HEK293 (cell line): ENCODE results near the gene CHSY1.

Experiments
- CTCF ChIA-PET: fragments of 350-600 bp; formaldehyde crosslinking; extraction: SDS; loops from one replicate; lab custom pipeline; 2021; ENCODE audit warnings: antibody characterized with exemption; lab: Yijun Ruan, JAX
- POLR2A ChIA-PET: fragments of 300-600 bp; formaldehyde crosslinking; extraction: SDS; loops from one replicate; lab custom pipeline; 2020; ENCODE audit warnings: antibody characterized with exemption, inconsistent platforms; lab: Yijun Ruan, JAX
- H3K27ac ChIP-seq: fragments of 200-500 bp; sonication (Bioruptor generic); 2 replicates; pipeline ENCODE4 v1.5.1; 2014; ENCODE audit warnings: low read depth, low read length, control low read depth, inconsistent platforms; ENCODE audit errors: extremely low read depth
- H3K36me3 ChIP-seq, 2 experiments: fragments of 200-500 bp in 1 of 2; sonication (Bioruptor generic) in 1 of 2; 1 replicate in 1 of 2; 2 replicates in 1 of 2; pipeline ENCODE4 v1.5.1; 2014 to 2017; ENCODE audit warnings: inconsistent platforms in 2 of 2, low read length in 2 of 2; ENCODE audit not compliant: control insufficient read depth in 2 of 2, insufficient read depth in 1 of 2
- H3K4me1 ChIP-seq: fragments of 200-500 bp; sonication (Bioruptor generic); 2 replicates; pipeline ENCODE4 v1.5.1; 2014; ENCODE audit warnings: mild to moderate bottlenecking, low read length, inconsistent platforms; ENCODE audit not compliant: control insufficient read depth, insufficient read depth
- H3K4me3 ChIP-seq: 2 replicates; pipeline ENCODE4 v1.5.1; 2011; ENCODE audit warnings: low read depth, mild to moderate bottlenecking, control low read depth, low read length, moderate library complexity
- H3K9me3 ChIP-seq: fragments of 200-500 bp; sonication (Bioruptor generic); 2 replicates; pipeline ENCODE4 v1.5.1; 2014; ENCODE audit warnings: low read depth, low read length, inconsistent platforms; ENCODE audit not compliant: control insufficient read depth, insufficient read depth
- CTCF ChIP-seq: fragments of 450-650 bp; formaldehyde crosslinking; IDR thresholded peaks from 2 replicates; pipeline ENCODE4 v1.5.1; 2016; ENCODE audit warnings: missing biosample characterization, missing genetic modification characterization
- GLIS1 ChIP-seq: fragments of 450-650 bp; formaldehyde crosslinking; IDR thresholded peaks from 2 replicates; pipeline ENCODE4 v1.5.1; 2016; ENCODE audit warnings: missing biosample characterization, missing genetic modification characterization
- MYNN ChIP-seq: fragments of 450-650 bp; formaldehyde crosslinking; IDR thresholded peaks from 2 replicates; pipeline ENCODE4 v1.5.1; 2016; ENCODE audit warnings: missing biosample characterization, missing genetic modification characterization, borderline replicate concordance
- PRDM6 ChIP-seq: fragments of 450-650 bp; formaldehyde crosslinking; IDR thresholded peaks from 2 replicates; pipeline ENCODE4 v1.5.1; 2017; ENCODE audit warnings: missing biosample characterization, missing genetic modification characterization
- REST ChIP-seq: fragments of 450-650 bp; formaldehyde crosslinking; IDR thresholded peaks from 2 replicates; pipeline ENCODE4 v1.5.1; 2016; ENCODE audit warnings: missing biosample characterization, missing genetic modification characterization
- SP2 ChIP-seq: fragments of 450-650 bp; formaldehyde crosslinking; IDR thresholded peaks from 2 replicates; pipeline ENCODE4 v1.5.1; 2016; ENCODE audit warnings: missing biosample characterization, missing genetic modification characterization
- ZBTB7A ChIP-seq: fragments of 450-650 bp; formaldehyde crosslinking; IDR thresholded peaks from 2 replicates; pipeline ENCODE4 v1.5.1; 2016; ENCODE audit warnings: low read depth, missing biosample characterization, missing genetic modification characterization
- ZFP69B ChIP-seq: fragments of 450-650 bp; formaldehyde crosslinking; IDR thresholded peaks from 2 replicates; pipeline ENCODE4 v1.5.1; 2016; ENCODE audit warnings: missing biosample characterization, missing genetic modification characterization
- ZNF23 ChIP-seq: fragments of 450-650 bp; formaldehyde crosslinking; IDR thresholded peaks from 2 replicates; pipeline ENCODE4 v1.5.1; 2016; ENCODE audit warnings: missing biosample characterization, missing genetic modification characterization, borderline replicate concordance
- ZNF335 ChIP-seq: fragments of 450-650 bp; formaldehyde crosslinking; conservative IDR thresholded peaks from 2 replicates; pipeline ENCODE4 v1.5.1; 2016; ENCODE audit warnings: missing biosample characterization, missing genetic modification characterization
- ZNF426 ChIP-seq: fragments of 450-650 bp; formaldehyde crosslinking; IDR thresholded peaks from 2 replicates; pipeline ENCODE4 v1.5.1; 2017; ENCODE audit warnings: missing biosample characterization, missing genetic modification characterization, mild to moderate bottlenecking, inconsistent platforms, moderate library complexity
- ZNF473 ChIP-seq: fragments of 450-650 bp; formaldehyde crosslinking; IDR thresholded peaks from 2 replicates; pipeline ENCODE4 v1.5.1; 2017; ENCODE audit warnings: missing biosample characterization, missing genetic modification characterization
- ZNF549 ChIP-seq: fragments of 450-650 bp; IDR thresholded peaks from 2 replicates; pipeline ENCODE4 v1.5.1; 2018; ENCODE audit warnings: missing biosample characterization, missing genetic modification characterization, mild to moderate bottlenecking, inconsistent platforms, moderate library complexity
- ZNF558 ChIP-seq: fragments of 450-650 bp; formaldehyde crosslinking; IDR thresholded peaks from 2 replicates; pipeline ENCODE4 v1.5.1; 2016; ENCODE audit warnings: missing biosample characterization, missing genetic modification characterization
- ZNF621 ChIP-seq: fragments of 450-650 bp; formaldehyde crosslinking; IDR thresholded peaks from 2 replicates; pipeline ENCODE4 v1.5.1; 2017; ENCODE audit warnings: missing biosample characterization, missing genetic modification characterization
- ZNF645 ChIP-seq: fragments of 450-650 bp; formaldehyde crosslinking; IDR thresholded peaks from 2 replicates; pipeline ENCODE4; 2016; ENCODE audit warnings: missing biosample characterization, missing genetic modification characterization
- ZNF670 ChIP-seq: fragments of 450-650 bp; formaldehyde crosslinking; IDR thresholded peaks from 2 replicates; pipeline ENCODE4 v1.5.1; 2016; ENCODE audit warnings: missing biosample characterization, missing genetic modification characterization, low read depth
- ZNF76 ChIP-seq: fragments of 450-650 bp; formaldehyde crosslinking; IDR thresholded peaks from 2 replicates; pipeline ENCODE4; 2016; ENCODE audit warnings: low read depth, missing biosample characterization, missing genetic modification characterization, borderline replicate concordance
- ZSCAN23 ChIP-seq: fragments of 450-650 bp; formaldehyde crosslinking; IDR thresholded peaks from 2 replicates; pipeline ENCODE4 v1.5.1; 2016; ENCODE audit warnings: missing biosample characterization, missing genetic modification characterization

The CHSY1 gene

GRCh38 chr15:101178931-101179330, 72.9 kb downstream of the CHSY1 start:
- Histone ChIP-seq H3K4me3 (no peak overlapping the region), H3K36me3 (peaks cover 3 to 44% of the 10 kb centered on the region in 2 experiments; a peak in 2 of 3 replicates), H3K9me3 (no peaks in the 10 kb centered on the region), H3K4me1 (no peaks in the 10 kb centered on the region), H3K27ac (no peak overlapping the region)
- ChIA-PET POLR2A (no interaction called here), CTCF (no interaction called here)
- TF ChIP-seq CTCF (tag by site-specific recombination): no peak
- no peak for TF ChIP-seq ZNF558 (tag by site-specific recombination)
- no peak for TF ChIP-seq GLIS1
- no peak for TF ChIP-seq ZNF76 (tag by site-specific recombination)
- TF ChIP-seq ZNF473 (tag by site-specific recombination): no peak
- TF ChIP-seq ZNF645 (tag by site-specific recombination): no peak
- TF ChIP-seq, all 188 proteins: peak for 0

GRCh38 chr15:101178479-101178878, 73.4 kb downstream of the CHSY1 start:
- H3K36me3 ChIP-seq: peaks cover 3 to 42% of the 10 kb centered on the region in 2 experiments; a peak in 2 of 3 replicates
- no peak overlapping the region for H3K4me3 ChIP-seq
- H3K27ac ChIP-seq: no peak overlapping the region
- TF ChIP-seq ZFP69B (tag by site-specific recombination) (no peak), ZNF549 (no peak), ZBTB7A (tag by site-specific recombination) (no peak), ZNF23 (tag by site-specific recombination) (no peak), SP2 (no peak), ZNF473 (tag by site-specific recombination) (no peak), REST (tag by site-specific recombination) (no peak), ZNF621 (no peak), ZNF670 (no peak), MYNN (tag by site-specific recombination) (no peak), ZNF335 (no peak), ZSCAN23 (tag by site-specific recombination) (no peak), ZNF426 (tag by site-specific recombination) (no peak), PRDM6 (tag by site-specific recombination) (no peak)
- ChIA-PET POLR2A (no interaction called here), CTCF (interaction anchor here (0.6 kb wide), 1 partner anchor 27 kb away, joined by 4 read pairs; no protein-coding TSS in a partner anchor)
- no peaks in the 10 kb centered on the region for H3K9me3 ChIP-seq
- H3K4me1 ChIP-seq: no peaks in the 10 kb centered on the region
